Measurements from ENCODE around the gene ACTN1. TPM values are rescaled to one million over a fixed set of nuclear protein-coding genes. Genes with fewer than 3 reads are reported as not detected.

ACTN1 gene
- total RNA-seq, 1 donor from 2014 or later: 479 TPM

DNA sequence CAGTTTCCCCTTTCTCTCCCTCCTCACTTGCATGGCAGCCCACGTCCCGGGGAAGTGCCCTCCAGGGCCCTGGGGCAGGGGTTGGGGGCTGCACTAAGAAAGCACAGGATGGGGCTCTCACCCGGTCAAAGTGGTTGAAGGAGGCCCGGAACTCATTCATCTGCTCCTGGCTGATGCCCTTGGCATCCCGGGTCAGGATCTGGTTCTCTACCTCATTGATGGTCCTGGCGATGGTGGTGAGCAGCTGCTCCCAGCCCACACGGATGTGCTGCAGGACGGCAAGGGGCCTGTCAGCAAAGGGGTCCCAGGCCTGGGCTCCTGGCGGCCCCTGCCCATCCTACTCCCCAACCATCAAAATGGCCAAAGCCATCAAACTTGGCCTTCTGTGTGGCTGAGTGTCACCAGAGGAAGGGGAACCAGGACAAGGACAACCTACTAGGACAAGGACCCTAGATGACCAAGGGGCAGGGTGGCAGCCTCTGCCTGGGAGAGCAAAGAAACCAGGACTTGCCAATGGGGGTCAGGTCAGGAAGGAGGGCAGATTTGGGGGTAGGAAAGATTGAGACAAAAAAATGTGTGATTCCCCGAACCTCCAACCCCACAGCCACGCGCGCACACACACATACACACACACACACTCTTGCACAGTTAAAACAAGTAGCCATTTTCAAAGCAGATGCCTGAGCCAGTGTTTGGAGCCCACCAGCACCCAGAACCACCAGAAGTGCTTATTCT is 99.1 kb downstream of the ACTN1 start:
- DNase-seq (ENCODE audit: low read depth): no peak
- no peak overlapping the region for H3K4me3 ChIP-seq (ENCODE audit: low read depth, low read length)
- TF ChIP-seq CTCF (conservative IDR thresholded peaks at IDR 0.05; ENCODE audit: low read depth, low read length): no peak

DNA sequence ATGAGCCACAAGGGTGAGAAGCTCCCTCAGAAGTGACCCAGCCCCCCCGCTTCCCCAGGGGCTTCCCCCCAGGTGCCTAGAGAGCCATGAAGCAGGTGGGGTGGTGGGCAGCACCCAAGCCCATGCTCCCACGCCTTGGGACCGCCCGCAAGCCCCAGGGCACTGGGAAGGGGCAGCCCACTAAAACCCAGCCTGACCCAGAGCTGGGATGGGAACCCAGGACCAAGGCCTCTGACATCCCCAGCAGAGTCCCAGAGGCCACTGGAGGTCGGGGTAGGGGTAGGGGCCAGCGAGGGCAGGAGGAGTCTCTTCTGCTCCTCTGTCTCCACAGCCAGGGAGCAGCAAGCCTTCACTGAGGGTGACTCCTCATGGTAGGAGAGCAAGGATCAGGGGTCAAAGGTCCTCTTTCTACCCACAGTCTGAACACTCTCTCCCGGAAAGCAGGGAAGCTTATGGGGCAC is 99.8 kb downstream of the ACTN1 start:
- DNase-seq (ENCODE audit: low read depth): no peak
- no peak overlapping the region for H3K4me3 ChIP-seq (ENCODE audit: low read depth, low read length)
- no peak for TF ChIP-seq CTCF (conservative IDR thresholded peaks at IDR 0.05; ENCODE audit: low read depth, low read length)

- no peak for TF ChIP-seq CTCF (conservative IDR thresholded peaks at IDR 0.05; ENCODE audit: low read depth, low read length)
- no peak overlapping the region for H3K4me3 ChIP-seq (ENCODE audit: low read depth, low read length)
- DNase-seq (ENCODE audit: low read depth): no peak
Observed at GRCh38 chr14:68878908-68879307, 100.2 kb downstream of the ACTN1 start.

DNA sequence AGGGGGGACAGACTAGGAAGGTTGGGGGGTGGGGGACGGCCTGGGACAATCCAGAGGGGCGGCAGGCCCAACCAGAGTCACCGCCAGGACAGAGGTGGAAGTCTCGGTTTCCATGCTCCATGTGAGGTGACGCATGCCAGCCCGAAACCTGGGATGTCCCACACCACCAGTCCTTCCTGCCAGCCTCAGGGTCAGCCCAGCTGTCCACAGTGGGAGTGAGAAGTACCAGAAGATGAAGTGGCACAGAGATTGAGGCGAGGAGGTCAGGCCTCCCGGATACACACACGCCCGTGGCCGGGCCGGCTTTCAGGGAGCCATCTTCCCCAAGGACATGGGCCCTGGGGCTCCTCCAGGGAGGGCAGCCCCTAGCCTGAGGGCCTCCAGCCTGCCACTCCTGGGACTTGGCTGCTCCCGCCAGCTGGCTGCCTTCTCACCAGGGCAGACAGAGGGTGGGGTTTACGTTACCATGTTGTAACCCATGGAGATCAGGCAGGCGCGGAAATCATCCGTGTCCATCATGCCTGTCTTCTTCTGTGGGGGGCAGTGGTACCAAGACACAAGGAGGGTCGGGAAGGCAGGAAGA is 101.0 kb downstream of the ACTN1 start:
- DNase-seq (ENCODE audit: low read depth): no peak
- no peak overlapping the region for H3K4me3 ChIP-seq (ENCODE audit: low read depth, low read length)
- TF ChIP-seq CTCF (conservative IDR thresholded peaks at IDR 0.05; ENCODE audit: low read depth, low read length): no peak

DNA sequence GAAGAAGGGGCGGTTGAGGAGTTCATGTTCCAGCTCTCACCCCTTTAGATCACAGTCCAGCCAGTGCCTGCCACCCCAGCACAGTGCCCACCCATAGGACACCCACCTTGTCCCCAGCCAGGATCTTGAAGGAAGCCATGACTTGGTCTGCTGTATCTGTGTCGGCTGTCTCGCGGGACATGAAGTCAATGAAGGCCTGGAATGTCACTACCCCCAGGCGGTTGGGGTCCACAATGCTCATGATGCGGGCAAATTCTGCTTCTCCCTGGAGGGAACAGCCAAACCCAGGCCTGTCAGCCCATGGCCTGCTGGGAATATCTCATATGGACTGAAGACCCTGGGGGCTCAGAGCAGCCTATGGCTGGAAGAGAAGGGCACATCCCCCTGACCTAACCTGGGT is 102.1 kb downstream of the ACTN1 start:
- no peak overlapping the region for H3K4me3 ChIP-seq (ENCODE audit: low read depth, low read length)
- no peak for DNase-seq (ENCODE audit: low read depth)
- no peak for TF ChIP-seq CTCF (conservative IDR thresholded peaks at IDR 0.05; ENCODE audit: low read depth, low read length)

GRCh38 chr14:68874746-68875155 is 104.4 kb downstream of the ACTN1 start:
- H3K4me3 ChIP-seq (ENCODE audit: low read depth, low read length): no peak overlapping the region
- no peak for DNase-seq (ENCODE audit: low read depth)
- no peak for TF ChIP-seq CTCF (conservative IDR thresholded peaks at IDR 0.05; ENCODE audit: low read depth, low read length)

GRCh38 chr14:68873376-68873775 is 105.7 kb downstream of the ACTN1 start:
- H3K4me3 ChIP-seq (ENCODE audit: low read depth, low read length): no peak overlapping the region
- no peak for TF ChIP-seq CTCF (conservative IDR thresholded peaks at IDR 0.05; ENCODE audit: low read depth, low read length)
- no peak for DNase-seq (ENCODE audit: low read depth)

Measured in epithelial cell of proximal tubule (primary cell).